Gastroesophageal sphincter (tissue), 4 donors: Measurements from ENCODE around the gene LHX2. TPM values are rescaled to one million over a fixed set of nuclear protein-coding genes. Genes with fewer than 3 reads are reported as not detected.

Source experiments
- ATAC-seq: fragments of 150-250 bp; one replicate; pipeline ENCODE4 v1.9.1; 2016; ENCODE audit warnings: mild to moderate bottlenecking, moderate library complexity
- H3K27ac ChIP-seq, 4 donors: fragments of 200-600 bp; sonication (generic) in 3 of 4; 1 replicate in 3 of 4; 2 replicates in 1 of 4; pipeline ENCODE4 v1.5.1; 2016 to 2019
- H3K27me3 ChIP-seq: fragments of 200-600 bp; sonication (generic); one replicate; pipeline ENCODE4 v1.5.1; 2019
- H3K36me3 ChIP-seq, 2 donors: fragments of 200-600 bp; sonication (generic); one replicate each; pipeline ENCODE4 v1.5.1; 2019; ENCODE audit warnings: control low read depth in 1 of 2
- H3K4me1 ChIP-seq, 3 donors: fragments of 200-600 bp; sonication (generic); 1 replicate in 2 of 3; 2 replicates in 1 of 3; pipeline ENCODE4 v1.5.1; 2016 to 2019; ENCODE audit warnings: control low read depth in 2 of 3
- H3K4me3 ChIP-seq, 2 donors: fragments of 200-600 bp; sonication (generic); one replicate each; pipeline ENCODE4 v1.5.1; 2019; ENCODE audit warnings: mild to moderate bottlenecking in 1 of 2, moderate library complexity in 1 of 2
- H3K9me3 ChIP-seq, 3 donors: fragments of 200-600 bp; sonication (generic); one replicate each; pipeline ENCODE4 v1.5.1; 2017 to 2019; ENCODE audit warnings: control low read depth in 2 of 3
- CTCF ChIP-seq, 4 experiments: fragments of 200-600 bp in 2 of 4; fragments of 450-650 bp in 2 of 4; sonication (generic) in 1 of 4; IDR thresholded peaks; one replicate each; pipeline ENCODE4 v1.5.1; 2017 to 2019; ENCODE audit warnings: antibody characterized with exemption in 4 of 4, mild to moderate bottlenecking in 2 of 4, moderate library complexity in 2 of 4
- EP300 ChIP-seq: sonication (generic); formaldehyde crosslinking; IDR thresholded peaks from one replicate; pipeline ENCODE4 v1.6.1; 2017; ENCODE audit warnings: antibody characterized with exemption, mild to moderate bottlenecking
- POLR2A ChIP-seq, 2 donors: fragments of 450-650 bp; IDR thresholded peaks; one replicate each; pipeline ENCODE4 v1.6.1; 2017; ENCODE audit warnings: antibody characterized with exemption in 2 of 2, mild to moderate bottlenecking in 2 of 2, moderate library complexity in 1 of 2
- POLR2AphosphoS5 ChIP-seq: sonication (generic); formaldehyde crosslinking; IDR thresholded peaks from one replicate; pipeline ENCODE4 v1.6.1; 2017; ENCODE audit warnings: antibody characterized with exemption
- WGBS, 2 donors: methylation state at CpG; one replicate each; pipeline ENCODE4 v1.1.5; 2018; ENCODE audit warnings: low coverage in 1 of 2; 5-methylcytosine and 5-hydroxymethylcytosine counted together
- total RNA-seq, 4 donors: library from RNA; depleted of rRNA; stranded (reverse); fragments of >200 nt; gene quantifications; one replicate each; pipeline ENCODE4 v1.1.0, GENCODE V29; 2016

The LHX2 gene
- total RNA-seq, 4 donors from 2014 or later = not detected

DNA sequence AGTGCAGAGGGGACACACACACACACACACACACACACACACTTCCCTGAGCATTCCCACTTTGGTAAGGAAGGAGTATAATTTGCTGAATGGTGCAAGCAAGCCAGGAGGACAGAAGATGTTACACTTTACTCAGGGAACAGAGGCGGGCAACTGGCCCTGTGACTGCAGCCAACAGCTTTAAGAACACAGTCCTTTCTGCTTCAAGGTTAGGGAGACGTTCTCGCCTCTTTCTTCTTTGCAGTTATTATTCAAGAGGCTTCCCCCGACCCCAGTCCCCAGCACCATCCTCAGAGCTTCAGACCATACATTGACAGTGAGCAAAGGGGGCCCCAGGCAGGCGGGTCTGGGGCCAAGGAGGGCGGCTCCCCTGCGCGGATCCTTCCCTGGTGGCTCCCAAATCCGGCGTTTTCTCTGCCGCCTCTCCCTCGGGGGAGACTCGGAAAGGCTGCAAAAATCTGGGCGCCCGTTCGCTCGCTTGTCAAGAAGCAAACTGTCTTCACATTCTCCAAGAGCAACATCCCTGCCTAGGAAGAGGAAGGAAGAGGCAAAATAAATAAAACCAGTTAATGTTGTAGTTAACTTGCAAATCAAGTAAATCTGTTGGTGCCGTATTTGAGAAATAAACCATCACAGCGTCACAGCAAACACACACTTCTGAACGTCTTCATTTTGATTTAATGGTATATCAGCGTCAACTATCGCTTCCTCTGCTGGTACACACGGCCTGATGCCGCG, 3.8 kb upstream of the LHX2 start:
- Histone ChIP-seq H3K27ac (no peak overlapping the region), H3K9me3 (no peaks in the 10 kb centered on the region), H3K36me3 (no peaks in the 10 kb centered on the region), H3K27me3 (peaks cover 100% of the 10 kb centered on the region), H3K4me1 (peaks cover 0 to 47% (median 31%) of the 10 kb centered on the region in 3 donors), H3K4me3 (no peak overlapping the region)
- WGBS, 2 donors = 4 to 16% methylated on average over 10 to 13 of the region's 25 CpGs
- ATAC-seq = no peak
- no peak for TF ChIP-seq CTCF (IDR thresholded peaks at IDR 0.05)
- no peak for TF ChIP-seq POLR2AphosphoS5
- TF ChIP-seq POLR2A (IDR thresholded peaks at IDR 0.05) = no peak
- no peak for TF ChIP-seq EP300

GRCh38 chr9:124008303-124008693, 3.3 kb upstream of the LHX2 start:
- H3K9me3 ChIP-seq = no peaks in the 10 kb centered on the region
- H3K4me1 ChIP-seq = peaks cover 0 to 51% (median 31%) of the 10 kb centered on the region in 3 donors
- TF ChIP-seq CTCF (IDR thresholded peaks at IDR 0.05) = no peak
- TF ChIP-seq EP300 = no peak
- no peak for TF ChIP-seq POLR2A (IDR thresholded peaks at IDR 0.05)
- TF ChIP-seq POLR2AphosphoS5 = no peak
- no peak overlapping the region for H3K27ac ChIP-seq
- H3K27me3 ChIP-seq = peaks cover 100% of the 10 kb centered on the region
- ATAC-seq = no peak
- no peak overlapping the region for H3K4me3 ChIP-seq
- 0 to 3% methylated on average over 3 to 14 of the region's 38 CpGs for WGBS, 2 donors
- H3K36me3 ChIP-seq = no peaks in the 10 kb centered on the region

DNA sequence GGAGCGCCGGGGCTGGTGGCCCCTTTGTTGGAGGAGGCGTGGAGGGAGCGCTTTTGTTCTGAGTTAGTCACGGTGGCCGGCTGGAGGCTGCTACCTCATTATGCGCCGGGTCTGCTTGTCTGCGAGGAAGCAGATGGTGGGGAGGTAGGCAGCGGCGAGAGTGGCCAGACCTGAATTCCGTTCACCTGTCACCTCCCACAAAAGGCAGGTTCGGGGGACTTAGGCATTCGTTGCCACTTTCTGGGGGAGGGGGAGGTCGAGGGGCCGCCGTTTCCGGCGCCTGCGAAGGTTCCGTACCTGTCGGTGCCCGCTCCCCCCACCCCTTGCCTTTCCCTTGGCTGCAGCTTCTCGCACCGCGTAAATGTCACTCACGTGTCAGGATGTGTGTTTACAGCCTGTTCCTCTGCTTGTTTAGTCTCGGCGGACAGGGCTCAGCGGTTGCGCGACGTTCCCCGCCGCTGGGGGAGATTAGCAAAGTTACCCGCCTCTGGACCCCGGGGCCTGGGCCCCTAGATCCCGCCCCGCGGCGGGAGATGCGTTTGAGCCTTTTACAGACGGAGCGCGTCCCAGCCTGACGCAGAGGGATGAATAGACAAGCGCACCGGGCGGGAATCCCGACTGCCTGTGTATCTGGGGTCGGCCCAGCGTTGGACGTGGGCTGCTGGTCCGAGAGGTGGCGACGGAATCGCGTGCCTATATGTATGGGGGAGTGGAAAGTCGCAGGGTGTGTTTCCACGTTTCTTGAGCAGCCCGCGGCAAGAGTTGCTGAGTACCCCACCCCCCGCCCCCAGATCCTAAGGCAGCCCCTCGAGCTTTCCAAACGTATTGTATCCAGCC, 2.7 kb upstream of the LHX2 start:
- peaks cover 100% of the 10 kb centered on the region for H3K27me3 ChIP-seq
- ATAC-seq = no peak
- TF ChIP-seq POLR2A (IDR thresholded peaks at IDR 0.05) (no peak), EP300 (no peak), POLR2AphosphoS5 (no peak), CTCF (IDR thresholded peaks at IDR 0.05) (no peak)
- no peaks in the 10 kb centered on the region for H3K9me3 ChIP-seq
- H3K4me1 ChIP-seq = peaks cover 0 to 57% (median 31%) of the 10 kb centered on the region in 3 donors
- 0 to 3% methylated on average over 3 to 12 of the region's 65 CpGs for WGBS, 2 donors
- H3K27ac ChIP-seq = no peak overlapping the region
- H3K36me3 ChIP-seq = no peaks in the 10 kb centered on the region
- H3K4me3 ChIP-seq = no peak overlapping the region

GRCh38 chr9:124009531-124010217, 1.9 kb upstream of the LHX2 start:
- no peak overlapping the region for H3K4me3 ChIP-seq
- TF ChIP-seq POLR2A (IDR thresholded peaks at IDR 0.05) (no peak), CTCF (IDR thresholded peaks at IDR 0.05) (no peak), EP300 (no peak), POLR2AphosphoS5 (no peak)
- H3K4me1 ChIP-seq = peaks cover 0 to 60% (median 31%) of the 10 kb centered on the region in 3 donors
- no peak overlapping the region for H3K27ac ChIP-seq
- 11 to 14% methylated on average over 10 to 28 of the region's 29 CpGs for WGBS, 2 donors
- H3K36me3 ChIP-seq = no peaks in the 10 kb centered on the region
- H3K27me3 ChIP-seq = peaks cover 100% of the 10 kb centered on the region
- no peak for ATAC-seq
- H3K9me3 ChIP-seq = no peaks in the 10 kb centered on the region
